Heart right ventricle (tissue), 16 donors: Measurements from ENCODE around the gene MXI1. TPM values are rescaled to one million over a fixed set of nuclear protein-coding genes. Genes with fewer than 3 reads are reported as not detected.

Experiments
- ATAC-seq, 8 donors: fragments of 200-7000 bp; cut with Tn5 transposase; one replicate each; pipeline ENCODE4 v1.9.1; 2020; ENCODE audit warnings: mild to moderate bottlenecking in 8 of 8, moderate library complexity in 8 of 8, moderate number of reproducible peaks in 1 of 8
- DNase-seq, 2 donors: peaks; one replicate each; pipeline ENCODE4 v3.0.0-alpha.2; 2020
- H3K27ac ChIP-seq, 10 donors: fragments of 200-600 bp; sonication (generic) in 2 of 10; one replicate each; pipeline versions ENCODE4 v1.5.0 to v1.8.0; 2020 to 2022; ENCODE audit warnings: mild to moderate bottlenecking in 3 of 10
- H3K27me3 ChIP-seq, 7 donors: fragments of 200-600 bp; one replicate each; pipeline ENCODE4 v1.8.0; 2021 to 2022; ENCODE audit warnings: mild to moderate bottlenecking in 2 of 7
- H3K36me3 ChIP-seq, 9 donors: fragments of 200-600 bp; sonication (generic) in 1 of 9; one replicate each; pipeline versions ENCODE4 v1.5.0 to v1.8.0; 2020 to 2022; ENCODE audit warnings: mild to moderate bottlenecking in 2 of 9
- H3K4me1 ChIP-seq, 9 donors: fragments of 200-600 bp; sonication (generic) in 1 of 9; one replicate each; pipeline versions ENCODE4 v1.5.0 to v1.8.0; 2020 to 2022; ENCODE audit warnings: mild to moderate bottlenecking in 4 of 9
- H3K4me3 ChIP-seq, 10 donors: fragments of 200-600 bp; sonication (generic) in 2 of 10; one replicate each; pipeline versions ENCODE4 v1.5.0 to v1.8.0; 2020 to 2022; ENCODE audit warnings: mild to moderate bottlenecking in 7 of 10, moderate library complexity in 2 of 10
- H3K9me3 ChIP-seq, 11 donors: fragments of 200-600 bp in 10 of 11; sonication (generic) in 2 of 11; one replicate each; pipeline versions ENCODE4 v1.5.0 to v1.8.0; 2013 to 2022; ENCODE audit warnings: mild to moderate bottlenecking in 2 of 11, control low read depth in 1 of 11, moderate library complexity in 1 of 11
- WGBS, 2 donors: extraction: QIAGEN DNeasy Blood & Tissue Kit; methylation state at CpG; one replicate each; pipeline ENCODE4 v1.1.7; 2013; ENCODE audit warnings: inconsistent platforms in 1 of 2; 5-methylcytosine and 5-hydroxymethylcytosine counted together
- intact Hi-C, 10 donors: fragments of 100-400 bp; cut with DNase I; formaldehyde crosslinking; loops; one replicate each; pipeline versions ENCODE4 v1.11.1 to v1.14.2; 2022
- polyA plus RNA-seq, 2 donors: library from polyadenylated mRNA; stranded (reverse); fragments of 200-250 nt; gene quantifications; one replicate each; pipeline ENCODE4 v1.2.3, GENCODE V29; 2013
- total RNA-seq, 10 donors: library from RNA; stranded (reverse); fragmentation: NEBNext Ultra II Directional in 3 of 10; extraction: Animal tissue kit (Norgen Biotek cat#: 25700) in 3 of 10; gene quantifications; one replicate each; pipeline versions ENCODE4 v1.2.1 to v1.2.4, GENCODE V29; 2021 to 2023
- TF ChIP-seq, protein P1 (sequence below), 9 donors: fragments of 200-600 bp; sonication (generic) in 2 of 9; IDR thresholded peaks; one replicate each; pipeline versions ENCODE4 v1.5.0 to v1.8.0; 2021 to 2022; ENCODE audit warnings: antibody characterized with exemption in 9 of 9, mild to moderate bottlenecking in 5 of 9, moderate library complexity in 1 of 9
- donor health status: Arrhythmogenic right ventricular cardiomyopathy.
- donor health status: ischemic (EF 13 %, LVEDD 7.1; RV severe dilation, severe dysfunction).
- donor health status: healthy with polysubstance abuse.
- donor health status: DM: no; HTN: yes; CAD: no.
- donor health status: DM: no; HTN: no; CAD: no.
- donor health status: ischemic (EF 25% LVEDD 6.9; RV normal size, moderate dysfunction).
- donor health status: ischemic (EF 25% LVEDD 5.7; RV mildly dilated, moderate dysfunction).
- donor health status: healthy.
- donor health status: DM: yes; HTN: yes; CAD: no.
- donor health status: Ischemic cardiomyopathy.
- donor health status: ischemic (EF 35%, LVEDD 5.7; RV mildly dilated, moderate dysfunction).
- donor health status: nonischemic (EF 11% LVEDD 7.7; RV severe dilation, severe dysfunction).
- donor health status: DM: yes; HTN: yes; CAD: no.
- donor health status: PGD.
- donor health status: ischemic (EF 29% LVEDD 5.4; RV normal size, mild dysfunction).
- donor health status: nonischemic (EF 23%, LVEDD 6.1; RV moderate dilation, normal function).

MXI1 gene
- total and polyA plus RNA-seq, 12 donors: 27.3 to 100 (median 61.3) TPM

DNA sequence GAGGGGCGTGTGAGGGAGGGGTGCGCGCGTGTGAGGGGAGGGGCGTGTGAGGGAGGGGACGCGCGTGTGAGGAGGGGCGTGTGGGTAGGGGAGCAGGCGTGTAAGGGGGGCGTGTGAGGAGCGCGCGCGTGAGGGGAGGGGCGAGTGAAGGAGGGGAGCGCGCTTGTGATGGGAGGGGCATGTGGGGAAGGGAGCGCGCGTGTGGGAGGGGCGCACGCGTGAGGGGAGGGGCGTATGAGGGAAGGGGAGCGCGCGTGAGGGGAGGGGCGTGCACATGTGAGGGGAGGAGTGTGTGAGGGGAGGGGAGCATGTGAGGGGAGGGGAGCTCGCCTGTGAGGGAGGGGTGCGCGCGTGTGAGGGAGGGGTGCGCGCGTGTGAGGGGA is 19.1 kb downstream of the MXI1 start:
- 1% methylated on average over 19 to 28 of the region's 36 CpGs for WGBS, 2 donors
- Histone ChIP-seq H3K9me3 (no peaks in the 10 kb centered on the region), H3K4me1 (peaks cover 3 to 59% (median 43%) of the 10 kb centered on the region in 9 donors), H3K27ac (peak overlapping the region in 9 of 10 donors; percentile 85 to 93 (median 89)), H3K27me3 (no peaks in the 10 kb centered on the region), H3K36me3 (peaks cover 0 to 33% (median 0%) of the 10 kb centered on the region in 9 donors), H3K4me3 (peak overlapping the region; percentile 64 to 99 (median 81))
- ATAC-seq (peak; percentile 73 to 90 (median 82)), DNase-seq (peak; percentile 92 to 93)
- TF ChIP-seq, protein P1, sequence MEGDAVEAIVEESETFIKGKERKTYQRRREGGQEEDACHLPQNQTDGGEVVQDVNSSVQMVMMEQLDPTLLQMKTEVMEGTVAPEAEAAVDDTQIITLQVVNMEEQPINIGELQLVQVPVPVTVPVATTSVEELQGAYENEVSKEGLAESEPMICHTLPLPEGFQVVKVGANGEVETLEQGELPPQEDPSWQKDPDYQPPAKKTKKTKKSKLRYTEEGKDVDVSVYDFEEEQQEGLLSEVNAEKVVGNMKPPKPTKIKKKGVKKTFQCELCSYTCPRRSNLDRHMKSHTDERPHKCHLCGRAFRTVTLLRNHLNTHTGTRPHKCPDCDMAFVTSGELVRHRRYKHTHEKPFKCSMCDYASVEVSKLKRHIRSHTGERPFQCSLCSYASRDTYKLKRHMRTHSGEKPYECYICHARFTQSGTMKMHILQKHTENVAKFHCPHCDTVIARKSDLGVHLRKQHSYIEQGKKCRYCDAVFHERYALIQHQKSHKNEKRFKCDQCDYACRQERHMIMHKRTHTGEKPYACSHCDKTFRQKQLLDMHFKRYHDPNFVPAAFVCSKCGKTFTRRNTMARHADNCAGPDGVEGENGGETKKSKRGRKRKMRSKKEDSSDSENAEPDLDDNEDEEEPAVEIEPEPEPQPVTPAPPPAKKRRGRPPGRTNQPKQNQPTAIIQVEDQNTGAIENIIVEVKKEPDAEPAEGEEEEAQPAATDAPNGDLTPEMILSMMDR (IDR thresholded peaks at IDR 0.05): no peak
- intact Hi-C loops: loop anchor here in 8 of 10 donors (1.0 to 10.0 kb wide), 10 partner anchors 15 to 342 kb away; partner anchors contain the start of gene ADD3 (in 2 of the 8)

GRCh38 chr10:110226926-110227641 is 19.7 kb downstream of the MXI1 start:
- TF ChIP-seq, protein P1 (IDR thresholded peaks at IDR 0.05): no peak
- peak overlapping the region; percentile 10 to 99 (median 81) for H3K4me3 ChIP-seq
- WGBS, 2 donors: 1% methylated on average over 42 to 68 of the region's 71 CpGs
- H3K9me3 ChIP-seq: no peaks in the 10 kb centered on the region
- H3K36me3 ChIP-seq: peaks cover 0 to 38% (median 0%) of the 10 kb centered on the region in 9 donors
- DNase-seq (peak; percentile 82 to 84), ATAC-seq (peak; percentile 44 to 78 (median 57))
- H3K4me1 ChIP-seq: peaks cover 3 to 57% (median 41%) of the 10 kb centered on the region in 9 donors
- peak overlapping the region; percentile 11 to 93 (median 87) for H3K27ac ChIP-seq
- intact Hi-C loops: loop anchor here in 8 of 10 donors (1.0 to 10.0 kb wide), 10 partner anchors 16 to 342 kb away; partner anchors contain the start of gene ADD3 (in 2 of the 8)
- no peaks in the 10 kb centered on the region for H3K27me3 ChIP-seq

GRCh38 chr10:110228066-110228465 is 20.7 kb downstream of the MXI1 start:
- Histone ChIP-seq H3K27me3 (no peaks in the 10 kb centered on the region), H3K9me3 (no peaks in the 10 kb centered on the region), H3K36me3 (peaks cover 0 to 47% (median 0%) of the 10 kb centered on the region in 9 donors), H3K4me1 (peaks cover 3 to 57% (median 35%) of the 10 kb centered on the region in 9 donors), H3K4me3 (peak overlapping the region in 7 of 10 donors; percentile 64 to 99 (median 81)), H3K27ac (peak overlapping the region in 7 of 10 donors; percentile 63 to 93 (median 88))
- TF ChIP-seq, protein P1 (IDR thresholded peaks at IDR 0.05): no peak
- WGBS, 2 donors: 71 to 73% methylated on average over 10 of the region's 10 CpGs
- DNase-seq (no peak), ATAC-seq (no peak)
- intact Hi-C loops: loop anchor here in 8 of 10 donors (5.0 to 10.0 kb wide), 6 partner anchors 44 to 343 kb away; partner anchors contain the start of gene ADD3 (in 2 of the 8)

- 93 to 94% methylated on average over 1 of the region's 1 CpG for WGBS, 2 donors
- Histone ChIP-seq H3K4me1 (peaks cover 3 to 66% (median 42%) of the 10 kb centered on the region in 9 donors), H3K9me3 (no peaks in the 10 kb centered on the region), H3K27me3 (no peaks in the 10 kb centered on the region), H3K4me3 (no peak overlapping the region), H3K36me3 (peaks cover 0 to 54% (median 0%) of the 10 kb centered on the region in 9 donors), H3K27ac (peak overlapping the region in 2 of 10 donors; percentile 4 to 14)
- ATAC-seq (no peak), DNase-seq (no peak)
- TF ChIP-seq, protein P1 (IDR thresholded peaks at IDR 0.05): no peak
- intact Hi-C loops: loop anchor here in 8 of 10 donors (5.0 to 10.0 kb wide), 6 partner anchors 43 to 344 kb away; partner anchors contain the start of gene ADD3 (in 2 of the 8)
Measured at GRCh38 chr10:110229155-110229554, 21.8 kb downstream of the MXI1 start.
